GM21526 (cell line): ENCODE results near the gene ADAMTS15.

Experiments
- ATAC-seq: cut with Tn5 transposase; IDR thresholded peaks from one replicate; pipeline ENCODE4 v1.9.1; 2021; ENCODE audit warnings: moderate library complexity; ENCODE audit not compliant: unreplicated experiment, low FRiP score

The ADAMTS15 gene

DNA sequence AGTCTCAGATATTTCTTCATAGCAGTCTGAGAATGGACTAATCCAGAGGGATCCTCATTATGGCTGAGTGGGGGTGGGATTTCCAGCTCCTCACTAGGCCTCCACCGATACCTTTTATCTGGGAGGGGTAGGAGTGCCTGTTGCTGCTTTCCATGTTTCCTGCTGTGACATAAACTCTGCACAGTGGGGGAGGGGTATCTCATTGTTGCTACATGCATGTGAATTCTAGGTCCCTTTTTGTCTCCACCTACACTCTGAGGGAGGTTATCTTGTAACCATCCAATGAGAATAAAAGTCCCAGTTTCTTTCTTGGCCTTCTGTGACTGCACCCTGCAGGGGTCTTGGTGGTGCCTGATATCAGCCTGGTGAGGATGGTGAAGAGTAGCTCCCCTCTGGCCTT, 60.5 kb downstream of the ADAMTS15 start:
- ATAC-seq, result no peak

DNA sequence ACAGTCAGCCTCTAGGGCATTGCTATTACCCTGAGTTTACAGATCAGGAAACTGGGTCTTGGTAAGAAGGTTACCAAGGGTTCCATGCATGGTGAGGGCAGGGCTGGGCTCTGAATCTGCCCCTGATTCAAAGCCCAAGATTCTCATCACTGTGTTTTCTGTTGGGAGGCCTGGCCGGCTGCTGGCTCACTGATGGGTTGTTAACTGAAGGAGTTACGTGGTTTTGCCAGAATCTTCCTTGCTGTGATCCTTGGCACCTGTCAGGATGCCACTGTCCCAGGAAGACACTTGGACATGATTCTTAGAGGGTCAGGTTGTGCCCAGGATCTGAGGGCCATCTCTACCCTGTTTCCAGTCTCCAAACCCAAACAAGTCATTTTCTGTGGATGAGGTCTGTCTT, 61.5 kb downstream of the ADAMTS15 start:
- no peak for ATAC-seq

DNA sequence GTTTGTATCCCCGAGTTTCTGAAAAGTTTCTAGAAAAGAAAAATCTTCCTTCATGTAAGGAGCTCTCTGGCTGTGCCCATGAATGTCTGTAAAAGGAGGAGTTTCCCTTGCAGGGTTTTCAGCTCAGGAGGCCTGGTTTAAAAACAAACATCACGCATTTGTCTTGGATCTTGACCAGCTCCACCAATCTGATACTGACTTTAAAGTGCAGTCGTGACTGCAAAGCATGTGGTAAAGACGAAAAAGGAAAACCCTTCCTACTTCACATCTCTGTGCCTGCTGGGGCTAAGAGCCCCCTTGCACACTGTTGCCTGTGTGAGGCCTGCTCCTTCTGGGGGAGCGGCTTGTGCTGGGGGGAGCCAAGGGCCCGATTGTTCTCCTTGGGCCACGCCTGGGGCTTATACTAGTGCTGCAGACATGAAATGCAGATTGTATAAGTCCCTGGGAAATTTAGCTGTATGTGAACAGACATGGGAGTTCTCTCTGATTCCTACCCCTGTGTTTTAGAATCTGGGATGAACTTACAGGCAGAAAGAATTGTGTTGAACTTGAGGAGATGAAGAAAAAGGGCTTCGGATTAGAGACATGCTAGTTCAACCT, 62.1 kb downstream of the ADAMTS15 start:
- no peak for ATAC-seq

DNA sequence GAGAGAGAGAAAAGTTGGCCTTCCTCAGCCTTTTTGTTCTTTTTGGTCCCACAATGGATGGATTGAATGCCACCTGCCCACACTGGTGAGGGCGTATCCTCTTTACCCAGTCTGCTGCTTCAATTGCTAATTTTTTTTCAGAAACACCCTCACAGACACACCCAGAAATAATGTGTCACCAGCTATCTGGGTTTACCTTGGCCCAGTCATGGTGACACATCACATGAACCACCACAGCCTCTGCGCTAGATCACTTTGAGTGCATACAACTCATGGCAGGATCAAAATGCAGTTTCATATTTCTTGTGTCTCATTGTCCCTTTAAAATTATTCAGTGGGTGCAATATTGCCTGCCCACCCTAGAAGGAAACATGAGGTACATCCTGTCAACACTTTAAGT, 63.3 kb downstream of the ADAMTS15 start:
- no peak for ATAC-seq

GRCh38 chr11:130512662-130513061, 64.2 kb downstream of the ADAMTS15 start:
- no peak for ATAC-seq

GRCh38 chr11:130513132-130513531, 64.7 kb downstream of the ADAMTS15 start:
- ATAC-seq, result no peak

DNA sequence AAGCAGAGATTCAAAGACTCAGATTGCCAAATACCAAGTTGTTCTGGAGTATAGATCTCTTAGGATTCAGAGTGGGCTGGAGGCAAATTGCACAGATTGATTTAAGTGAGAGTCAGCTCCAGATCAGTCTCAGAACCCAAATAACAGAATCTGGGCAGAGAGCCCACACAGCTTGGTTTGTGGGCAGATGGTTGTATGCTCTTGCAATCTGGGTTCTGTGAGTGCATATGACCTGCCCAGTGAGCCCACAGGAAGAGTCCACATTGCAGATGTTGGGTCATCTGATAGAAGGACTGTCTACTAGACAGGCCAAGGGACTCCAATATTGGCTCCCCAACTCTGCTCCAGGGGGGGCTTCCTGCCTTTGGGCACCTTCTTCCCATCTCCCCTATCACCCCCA, 65.9 kb downstream of the ADAMTS15 start:
- ATAC-seq, result no peak

DNA sequence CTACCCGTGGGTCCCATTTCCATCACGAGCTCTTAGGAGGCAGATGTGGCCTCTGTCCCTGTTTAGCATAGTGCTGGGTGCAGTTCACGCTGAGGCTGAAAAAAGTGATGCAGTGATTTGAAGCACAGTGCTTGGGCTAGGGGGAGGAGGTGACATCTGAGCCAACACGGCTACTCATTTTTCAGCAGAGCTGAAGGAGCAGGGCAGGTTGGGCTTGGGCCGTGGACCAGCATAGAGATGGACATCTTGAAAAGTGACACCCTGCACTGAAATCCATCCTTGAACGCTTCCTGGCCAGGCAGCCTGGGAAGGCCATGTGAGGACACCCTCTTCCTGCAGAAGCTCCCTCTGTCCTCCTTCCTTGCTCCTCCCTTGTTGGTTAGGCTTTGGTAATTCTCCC, 66.4 kb downstream of the ADAMTS15 start:
- no peak for ATAC-seq

DNA sequence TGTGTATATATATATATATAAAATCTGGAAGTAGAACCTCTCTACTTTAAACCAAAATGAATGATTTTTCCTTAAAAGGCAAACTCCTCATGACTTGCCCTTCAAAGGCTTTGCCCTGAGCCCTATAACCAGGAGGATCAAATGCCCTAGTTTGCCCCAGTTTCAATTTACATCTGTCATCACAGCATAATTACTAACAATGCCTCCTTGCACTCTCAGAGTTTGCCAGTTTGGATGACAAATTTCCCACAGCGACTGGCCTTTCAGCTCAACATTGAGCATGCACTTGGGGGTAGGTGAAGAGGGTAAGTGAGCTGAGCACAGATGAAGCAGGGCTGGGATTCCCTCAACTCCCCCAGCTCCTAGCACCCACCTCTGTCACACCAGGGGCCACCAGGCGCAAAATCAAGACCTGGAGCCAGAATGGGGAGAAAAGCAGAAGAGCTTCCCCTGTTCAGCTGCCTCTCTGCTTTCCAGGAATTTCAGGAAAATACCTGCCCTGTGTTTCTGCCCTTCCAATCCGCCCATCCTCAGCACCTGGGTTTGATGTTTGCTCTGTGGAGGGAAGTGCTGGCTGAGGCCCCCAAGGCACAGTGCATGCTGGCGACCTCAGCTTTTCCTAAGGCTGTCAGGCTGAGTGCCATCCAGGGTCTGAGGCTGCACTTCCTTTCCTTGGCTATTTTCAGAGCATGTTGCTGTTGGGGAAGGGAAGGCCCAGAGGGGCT, 67.5 kb downstream of the ADAMTS15 start:
- no peak for ATAC-seq

- ATAC-seq, result no peak
These were observed 68.4 kb downstream of the ADAMTS15 start for GRCh38 chr11:130516554-130517505.

GRCh38 chr11:130518164-130518680, 69.8 kb downstream of the ADAMTS15 start:
- ATAC-seq, result no peak

- ATAC-seq, result no peak
These were observed 70.9 kb downstream of the ADAMTS15 start for GRCh38 chr11:130519128-130519932.

GRCh38 chr11:130520271-130520671, 71.8 kb downstream of the ADAMTS15 start:
- ATAC-seq, result no peak

DNA sequence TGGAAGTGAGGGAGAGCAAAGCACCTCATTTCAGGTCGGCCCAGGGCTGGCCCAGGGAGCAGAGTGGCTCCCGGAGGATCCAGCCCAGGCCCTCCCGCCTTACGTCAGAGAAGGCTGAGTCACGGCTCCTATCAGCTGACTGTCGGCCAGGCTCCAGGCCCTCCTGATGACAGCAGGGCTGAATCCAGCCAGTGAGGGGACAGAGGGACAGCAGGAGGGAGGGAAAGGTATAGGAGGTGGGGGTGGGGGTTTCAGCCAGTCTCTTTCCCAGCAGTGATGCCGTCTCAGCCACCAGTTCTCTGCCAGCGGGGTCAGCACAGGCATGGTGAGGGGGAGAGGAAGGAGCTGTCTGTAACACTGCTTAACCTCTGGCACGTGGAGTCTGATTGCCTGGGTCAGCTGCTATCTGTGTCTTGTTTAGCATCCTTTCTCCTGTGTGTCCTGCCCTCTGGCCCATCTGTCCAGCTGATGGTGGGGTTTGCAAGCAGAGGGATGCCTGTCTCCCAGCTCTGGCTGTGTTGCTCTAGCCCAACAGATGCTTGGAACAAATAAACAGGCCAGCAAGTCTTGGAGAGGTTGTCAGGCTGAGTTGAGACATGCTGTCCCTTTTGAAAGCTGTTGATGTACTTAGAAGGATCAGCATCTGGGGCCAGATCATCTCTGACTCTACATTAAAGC, 74.0 kb downstream of the ADAMTS15 start:
- no peak for ATAC-seq

DNA sequence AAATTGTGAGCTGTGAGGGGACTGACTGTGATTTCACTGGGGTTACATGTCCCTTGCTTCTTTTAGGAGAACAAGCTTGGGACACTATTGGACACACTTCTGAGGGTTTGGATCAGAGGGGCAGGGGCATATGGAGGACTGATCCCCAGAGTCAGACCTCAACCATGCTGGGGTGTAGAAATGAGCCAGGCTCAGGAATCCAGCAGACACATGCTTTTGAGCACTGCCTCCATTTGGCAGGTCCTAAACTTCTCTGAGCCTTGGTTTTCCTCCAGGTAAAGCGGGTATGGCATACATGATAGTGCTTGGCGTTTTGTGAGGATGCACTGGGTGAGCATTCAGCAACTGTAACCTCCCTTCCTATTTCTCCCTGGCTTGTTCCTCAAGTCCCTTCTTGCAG, 74.7 kb downstream of the ADAMTS15 start:
- no peak for ATAC-seq

DNA sequence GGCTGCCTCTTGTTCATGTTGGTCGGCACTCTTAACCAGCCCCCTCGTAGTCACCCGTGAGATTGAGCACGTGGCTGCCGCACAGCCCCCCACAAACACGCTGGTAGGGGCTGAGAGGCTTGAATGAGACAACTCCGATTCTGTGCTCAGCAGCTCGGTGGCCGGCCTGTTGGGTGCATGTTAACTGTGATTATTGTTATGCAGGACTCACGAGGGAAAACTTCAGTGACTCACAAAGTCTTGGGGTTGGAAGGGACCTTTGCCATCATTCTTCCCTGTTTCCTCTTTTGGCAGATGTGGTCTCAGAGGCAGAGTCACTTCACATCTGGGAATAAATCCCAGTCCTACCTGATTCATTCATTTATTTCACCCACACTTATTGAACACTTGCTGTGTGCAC, 75.2 kb downstream of the ADAMTS15 start:
- no peak for ATAC-seq

- no peak for ATAC-seq
These were observed 75.8 kb downstream of the ADAMTS15 start for GRCh38 chr11:130524132-130524790.

- ATAC-seq, result no peak
These were observed 76.9 kb downstream of the ADAMTS15 start for GRCh38 chr11:130525307-130525706.
